Measurements from ENCODE around the gene KIF13A.

Gene KIF13A

DNA sequence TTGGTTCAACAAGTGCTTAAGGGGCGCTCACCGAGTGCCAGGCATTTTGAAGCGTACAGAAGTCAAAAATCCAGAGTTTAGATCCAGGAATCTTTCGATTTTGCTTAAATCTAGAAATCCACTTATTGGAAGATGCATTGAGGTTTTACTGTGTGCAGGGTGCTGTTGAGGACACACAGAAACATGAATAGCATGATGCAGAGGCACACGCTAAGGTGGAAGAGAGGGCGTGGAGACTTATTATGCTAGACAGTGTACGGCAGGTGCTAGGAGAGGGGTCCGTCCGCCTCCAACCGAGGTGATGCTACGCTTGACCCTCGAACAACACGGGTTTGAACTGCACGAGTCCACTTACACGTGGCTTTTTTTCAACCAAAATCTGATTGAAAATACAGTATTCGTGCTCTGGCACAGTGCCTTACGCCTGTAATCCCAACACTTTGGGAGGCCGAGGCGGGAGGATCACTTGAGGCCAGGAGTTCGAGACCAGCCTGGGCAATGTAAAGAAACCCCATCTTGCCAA, 1.0 kb upstream of the KIF13A start:
- no peak overlapping the region for H3K27ac ChIP-seq (ENCODE audit: low read length)
- no peak for TF ChIP-seq EZH2phosphoT487 (IDR thresholded peaks at IDR 0.05; ENCODE audit: low read depth)
- TF ChIP-seq, protein P1, sequence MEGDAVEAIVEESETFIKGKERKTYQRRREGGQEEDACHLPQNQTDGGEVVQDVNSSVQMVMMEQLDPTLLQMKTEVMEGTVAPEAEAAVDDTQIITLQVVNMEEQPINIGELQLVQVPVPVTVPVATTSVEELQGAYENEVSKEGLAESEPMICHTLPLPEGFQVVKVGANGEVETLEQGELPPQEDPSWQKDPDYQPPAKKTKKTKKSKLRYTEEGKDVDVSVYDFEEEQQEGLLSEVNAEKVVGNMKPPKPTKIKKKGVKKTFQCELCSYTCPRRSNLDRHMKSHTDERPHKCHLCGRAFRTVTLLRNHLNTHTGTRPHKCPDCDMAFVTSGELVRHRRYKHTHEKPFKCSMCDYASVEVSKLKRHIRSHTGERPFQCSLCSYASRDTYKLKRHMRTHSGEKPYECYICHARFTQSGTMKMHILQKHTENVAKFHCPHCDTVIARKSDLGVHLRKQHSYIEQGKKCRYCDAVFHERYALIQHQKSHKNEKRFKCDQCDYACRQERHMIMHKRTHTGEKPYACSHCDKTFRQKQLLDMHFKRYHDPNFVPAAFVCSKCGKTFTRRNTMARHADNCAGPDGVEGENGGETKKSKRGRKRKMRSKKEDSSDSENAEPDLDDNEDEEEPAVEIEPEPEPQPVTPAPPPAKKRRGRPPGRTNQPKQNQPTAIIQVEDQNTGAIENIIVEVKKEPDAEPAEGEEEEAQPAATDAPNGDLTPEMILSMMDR (IDR thresholded peaks at IDR 0.05; ENCODE audit: low read depth, low read length): no peak
- peaks cover 29% of the 10 kb centered on the region for H3K4me1 ChIP-seq (ENCODE audit: low read length)

DNA sequence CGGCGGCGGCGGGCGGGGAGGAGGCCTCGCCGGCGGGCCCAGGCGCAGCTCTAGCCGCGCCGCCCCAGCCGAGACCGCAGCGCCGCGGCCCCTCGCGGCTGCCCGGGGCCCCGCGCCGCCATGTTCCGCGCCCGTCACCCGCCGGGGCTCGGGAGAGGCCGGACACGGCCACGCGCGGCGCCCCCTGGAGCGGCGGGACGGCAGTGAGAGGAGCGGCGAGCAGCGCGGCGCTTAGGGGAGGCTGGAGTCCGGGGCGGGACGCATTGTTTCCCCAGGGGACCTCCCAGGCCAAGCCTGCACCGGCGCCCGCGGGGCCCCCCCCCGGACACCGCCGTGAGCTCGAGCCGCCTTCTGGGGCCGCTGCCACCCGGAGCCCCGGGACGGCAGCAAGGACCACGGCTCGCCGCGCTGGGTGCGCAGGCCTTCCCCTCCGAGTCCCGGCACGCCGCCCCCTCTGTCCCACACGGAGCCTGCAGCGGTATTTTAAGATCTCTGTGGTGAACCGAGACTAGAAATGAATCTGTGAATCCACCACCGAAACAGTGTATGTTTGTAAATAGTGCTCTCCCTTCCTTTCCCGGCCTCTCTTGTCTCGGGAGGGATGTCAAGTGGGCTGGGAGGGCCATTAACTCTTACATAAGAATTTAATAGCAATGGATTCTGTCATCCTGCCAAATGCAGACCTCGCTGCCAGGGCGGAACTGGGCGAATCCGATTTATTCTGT, 424 bp upstream of the KIF13A start:
- TF ChIP-seq, protein P1 (IDR thresholded peaks at IDR 0.05; ENCODE audit: low read depth, low read length): peak; percentile 9; the same call in 1 of the 2 replicates
- TF ChIP-seq EZH2phosphoT487 (IDR thresholded peaks at IDR 0.05; ENCODE audit: low read depth): no peak
- no peak overlapping the region for H3K27ac ChIP-seq (ENCODE audit: low read length)

More for the DNA sequence above, 1.0 kb upstream of the KIF13A start:
- Histone ChIP-seq H4K20me1 (ENCODE audit: insufficient read depth, low read length) (peaks cover 11% of the 10 kb centered on the region), H3K9me3 (ENCODE audit: insufficient read depth, low read length) (no peaks in the 10 kb centered on the region), H3K79me2 (ENCODE audit: low read length) (no peaks in the 10 kb centered on the region), H2AFZ (ENCODE audit: low read depth, low read length) (no peak overlapping the region), H3K9ac (ENCODE audit: low read length) (peak overlapping the region; percentile 50), H3K4me2 (ENCODE audit: low read length) (peak overlapping the region; percentile 99), H3K4me3 (ENCODE audit: low read length) (peak overlapping the region; percentile 85), H3K36me3 (replicated peaks; ENCODE audit: low read depth, low read length) (no peaks in the 10 kb centered on the region), H3K27me3 (ENCODE audit: low read depth, low read length) (peaks cover 64% of the 10 kb centered on the region)

DNA sequence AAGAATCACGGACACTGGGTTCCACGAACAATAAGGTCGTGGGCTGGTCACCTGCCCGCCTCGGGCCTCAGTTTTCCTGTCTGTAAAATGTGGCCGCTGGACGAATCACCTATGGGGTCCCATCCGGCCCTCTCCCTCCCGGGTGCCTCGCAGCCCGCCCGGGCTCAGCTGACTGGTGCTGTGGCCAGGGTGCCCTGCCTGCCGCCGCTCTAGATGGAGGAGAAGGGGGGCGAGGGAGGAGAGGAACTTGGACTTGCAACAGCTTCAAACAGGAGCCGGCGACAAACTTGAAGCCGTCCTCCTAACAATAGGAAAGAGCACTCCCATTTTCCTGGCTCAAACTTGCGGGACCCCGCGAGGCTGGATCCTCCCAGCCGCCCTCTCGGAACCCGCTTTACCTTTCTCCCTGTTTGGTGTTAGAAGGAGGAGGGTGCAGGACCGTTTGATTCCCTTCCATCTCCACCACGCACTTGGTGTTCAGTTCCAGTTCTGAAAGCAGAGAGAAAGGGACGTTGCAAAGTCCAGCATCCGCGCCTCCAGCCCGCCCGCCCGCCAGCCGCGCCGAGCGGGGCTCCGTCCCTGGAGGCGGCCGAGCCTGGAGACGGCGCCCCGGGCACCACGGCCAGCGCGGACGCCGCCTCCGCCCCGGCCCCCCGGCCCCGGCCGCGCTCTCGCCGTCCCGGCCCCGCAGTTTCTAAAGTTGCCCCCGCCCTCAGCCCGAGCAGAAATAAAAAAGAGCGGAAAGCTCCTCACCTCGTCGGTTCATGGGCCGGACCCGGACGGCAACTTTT, 584 bp downstream of the KIF13A start:
- Histone ChIP-seq H3K9ac (ENCODE audit: low read length) (peak overlapping the region; percentile 26), H2AFZ (ENCODE audit: low read depth, low read length) (0 out of 2 replicates have a peak overlapping the region, but pooled peaks have one; percentile 42), H3K27ac (ENCODE audit: low read length) (no peak overlapping the region)

More for the DNA sequence above, 424 bp upstream of the KIF13A start:
- H3K79me2 ChIP-seq (ENCODE audit: low read length): no peaks in the 10 kb centered on the region
- H3K4me2 ChIP-seq (ENCODE audit: low read length): peak overlapping the region; percentile 99
- no peaks in the 10 kb centered on the region for H3K36me3 ChIP-seq (replicated peaks; ENCODE audit: low read depth, low read length)
- H3K27me3 ChIP-seq (ENCODE audit: low read depth, low read length): peaks cover 61% of the 10 kb centered on the region
- peak overlapping the region; percentile 50 for H3K9ac ChIP-seq (ENCODE audit: low read length)
- no peak overlapping the region for H2AFZ ChIP-seq (ENCODE audit: low read depth, low read length)
- H3K4me1 ChIP-seq (ENCODE audit: low read length): peaks cover 23% of the 10 kb centered on the region
- H3K4me3 ChIP-seq (ENCODE audit: low read length): peak overlapping the region; percentile 85
- H4K20me1 ChIP-seq (ENCODE audit: insufficient read depth, low read length): peaks cover 6% of the 10 kb centered on the region
- no peaks in the 10 kb centered on the region for H3K9me3 ChIP-seq (ENCODE audit: insufficient read depth, low read length)

More for the DNA sequence above, 584 bp downstream of the KIF13A start:
- Histone ChIP-seq H3K4me3 (ENCODE audit: low read length) (peak overlapping the region; percentile 75), H3K4me1 (ENCODE audit: low read length) (peaks cover 22% of the 10 kb centered on the region), H3K79me2 (ENCODE audit: low read length) (no peaks in the 10 kb centered on the region), H3K36me3 (replicated peaks; ENCODE audit: low read depth, low read length) (no peaks in the 10 kb centered on the region), H3K9me3 (ENCODE audit: insufficient read depth, low read length) (no peaks in the 10 kb centered on the region), H3K27me3 (ENCODE audit: low read depth, low read length) (peaks cover 60% of the 10 kb centered on the region), H4K20me1 (ENCODE audit: insufficient read depth, low read length) (peaks cover 3% of the 10 kb centered on the region; the same call in 1 of the 2 replicates), H3K4me2 (ENCODE audit: low read length) (peak overlapping the region; percentile 78)
- TF ChIP-seq, protein P1 (IDR thresholded peaks at IDR 0.05; ENCODE audit: low read depth, low read length): no peak
- TF ChIP-seq EZH2phosphoT487 (IDR thresholded peaks at IDR 0.05; ENCODE audit: low read depth): no peak
